Ovary (tissue), 9 donors: Measurements from ENCODE around the gene ZNF654. TPM values are rescaled to one million over a fixed set of nuclear protein-coding genes. Genes with fewer than 3 reads are reported as not detected.

Source experiments
- DNase-seq, 5 donors: peaks; one replicate each; pipeline ENCODE4 v3.0.0-alpha.2; 2019 to 2020
- H3K27ac ChIP-seq, 2 donors: fragments of 200-600 bp; one replicate each; pipeline versions ENCODE4 v1.5.1 to v1.8.0; 2019 to 2022
- H3K27me3 ChIP-seq: fragments of 200-600 bp; one replicate; pipeline ENCODE4 v1.8.0; 2022
- H3K36me3 ChIP-seq: fragments of 200-600 bp; sonication (generic); one replicate; pipeline ENCODE4 v1.5.1; 2019
- H3K4me1 ChIP-seq: one replicate; pipeline ENCODE4 v1.8.1; 2013; ENCODE audit warnings: mild to moderate bottlenecking, moderate library complexity; ENCODE audit not compliant: insufficient read depth
- H3K4me3 ChIP-seq: fragments of 200-600 bp; sonication (generic); one replicate; pipeline ENCODE4 v1.5.1; 2017
- H3K9me3 ChIP-seq, 2 donors: fragments of 200-600 bp in 1 of 2; sonication (generic) in 1 of 2; one replicate each; pipeline versions ENCODE4 v1.5.1 to v1.8.1; 2013 to 2019; ENCODE audit warnings: mild to moderate bottlenecking in 1 of 2, moderate library complexity in 1 of 2
- CTCF ChIP-seq, 3 donors: fragments of 450-650 bp in 2 of 3; fragments of 200-600 bp in 1 of 3; IDR thresholded peaks; one replicate each; pipeline versions ENCODE4 v1.5.1 to v1.8.0; 2016 to 2022; ENCODE audit warnings: antibody characterized with exemption in 3 of 3, mild to moderate bottlenecking in 1 of 3
- EP300 ChIP-seq: sonication (generic); formaldehyde crosslinking; IDR thresholded peaks from one replicate; pipeline ENCODE4 v1.6.1; 2017; ENCODE audit warnings: antibody characterized with exemption
- POLR2A ChIP-seq: fragments of 450-650 bp; IDR thresholded peaks from one replicate; pipeline ENCODE4 v1.6.1; 2017; ENCODE audit warnings: antibody characterized with exemption, mild to moderate bottlenecking, moderate library complexity
- WGBS, 3 donors: extraction: QIAGEN DNeasy Blood & Tissue Kit in 1 of 3; methylation state at CpG; one replicate each; pipeline versions ENCODE4 v1.1.5 to v1.1.7; 2013 to 2017; 5-methylcytosine and 5-hydroxymethylcytosine counted together
- intact Hi-C, 4 donors: fragments of 100-400 bp; cut with DNase I; formaldehyde crosslinking; loops; one replicate each; pipeline versions ENCODE4 v1.11.0 to v1.15.1; 2022 to 2023
- polyA plus RNA-seq, 2 donors: library from polyadenylated mRNA; stranded (reverse); fragments of 200-250 nt in 1 of 2; fragments of 350-450 nt in 1 of 2; fragmentation: Illumina TruSeq in 1 of 2; extraction: RNeasy Lipid Tissue Mini Kit (QIAGEN cat#74804) in 1 of 2; gene quantifications; one replicate each; pipeline ENCODE4 v1.2.3, GENCODE V29; 2013 to 2014
- total RNA-seq, 7 donors: library from RNA; depleted of rRNA in 2 of 7; stranded (reverse); fragments of >200 nt in 2 of 7; fragmentation: NEBNext Ultra II Directional in 3 of 7; extraction: Animal tissue kit (Norgen Biotek cat#: 25700) in 3 of 7; gene quantifications; one replicate each; pipeline versions ENCODE4 v1.1.0 to v1.2.4, GENCODE V29; 2016 to 2023
- donor health status: DM: no; HTN: no; CAD: no; lungs with moderate emphysema.
- donor health status: DM: no; HTN: no; CAD: no.
- donor health status: Bipolar disorder and iron deficiency.
- donor health status: DM: yes; HTN: yes; CAD: no.
- donor health status: DM: no; HTN: no; CAD: no.
- donor health status: DM: yes; HTN: yes; CAD: no.

Gene ZNF654
- total and polyA plus RNA-seq, 9 donors = 5.2 to 22.0 (median 15.1) TPM

- H3K4me1 ChIP-seq = no peaks in the 10 kb centered on the region
- WGBS, 3 donors = 90 to 92% (median 92%) methylated on average over 8 of the region's 8 CpGs
- TF ChIP-seq CTCF (IDR thresholded peaks at IDR 0.05) (no peak), POLR2A (no peak), EP300 (no peak)
- H3K9me3 ChIP-seq = no peaks in the 10 kb centered on the region
- H3K27me3 ChIP-seq = no peaks in the 10 kb centered on the region
- H3K27ac ChIP-seq = no peak overlapping the region
- H3K4me3 ChIP-seq = no peak overlapping the region
- intact Hi-C loops = no loop called here
- no peak for DNase-seq
- H3K36me3 ChIP-seq = no peaks in the 10 kb centered on the region
Observed at GRCh38 chr3:88034491-88035275, 24.4 kb upstream of the ZNF654 start.

- Histone ChIP-seq H3K27ac (no peak overlapping the region), H3K4me1 (no peaks in the 10 kb centered on the region), H3K27me3 (no peaks in the 10 kb centered on the region), H3K4me3 (no peak overlapping the region), H3K36me3 (no peaks in the 10 kb centered on the region), H3K9me3 (no peaks in the 10 kb centered on the region)
- DNase-seq = no peak
- no peak for TF ChIP-seq CTCF (IDR thresholded peaks at IDR 0.05)
- TF ChIP-seq POLR2A = no peak
- no peak for TF ChIP-seq EP300
- intact Hi-C loops = no loop called here
- WGBS, 3 donors = 76 to 83% (median 81%) methylated on average over 5 of the region's 5 CpGs
Observed at GRCh38 chr3:88036221-88036620, 22.8 kb upstream of the ZNF654 start.

- DNase-seq = no peak
- WGBS, 3 donors = 34 to 39% (median 36%) methylated on average over 2 of the region's 2 CpGs
- Histone ChIP-seq H3K36me3 (no peaks in the 10 kb centered on the region), H3K4me3 (no peak overlapping the region), H3K27ac (no peak overlapping the region), H3K4me1 (no peaks in the 10 kb centered on the region), H3K27me3 (no peaks in the 10 kb centered on the region), H3K9me3 (no peaks in the 10 kb centered on the region)
- TF ChIP-seq POLR2A (no peak), CTCF (IDR thresholded peaks at IDR 0.05) (no peak), EP300 (no peak)
- intact Hi-C loops = no loop called here
Observed at GRCh38 chr3:88038566-88038965, 20.5 kb upstream of the ZNF654 start.

- no peak for TF ChIP-seq EP300
- no peak for TF ChIP-seq CTCF (IDR thresholded peaks at IDR 0.05)
- no peak for TF ChIP-seq POLR2A
- Histone ChIP-seq H3K27me3 (no peaks in the 10 kb centered on the region), H3K4me3 (no peak overlapping the region), H3K9me3 (no peaks in the 10 kb centered on the region), H3K27ac (no peak overlapping the region), H3K4me1 (no peaks in the 10 kb centered on the region), H3K36me3 (no peaks in the 10 kb centered on the region)
- DNase-seq = no peak
- intact Hi-C loops = no loop called here
- WGBS, 3 donors = 92 to 97% (median 94%) methylated on average over 4 of the region's 4 CpGs
Observed at GRCh38 chr3:88040529-88040928, 18.5 kb upstream of the ZNF654 start.
